SK-N-SH treated with all-trans-retinoic acid at 6 μM for 48 hours (cell line): ENCODE data around the gene PON3.

ENCODE experiments used
- ATAC-seq: fragments of 200-7000 bp; cut with Tn5 transposase; 3 replicates; pipeline ENCODE4 v1.9.1; 2020; ENCODE audit warnings: mild to moderate bottlenecking, moderate library complexity
- ARNTL ChIP-seq: fragments of 450-650 bp; formaldehyde crosslinking; IDR thresholded peaks from 2 replicates; pipeline ENCODE4 v1.5.0; 2020; ENCODE audit warnings: low read depth, mild to moderate bottlenecking, moderate library complexity, borderline replicate concordance
- BACH2 ChIP-seq: fragments of 250-450 bp; sonication (Bioruptor Pico); IDR thresholded peaks from 2 replicates; pipeline ENCODE4 v1.9.0; 2021; ENCODE audit warnings: mild to moderate bottlenecking, borderline replicate concordance
- CSDC2 ChIP-seq: fragments of 250-450 bp; sonication (Bioruptor Pico); IDR thresholded peaks from 2 replicates; pipeline ENCODE4 v1.5.0; 2020; ENCODE audit warnings: mild to moderate bottlenecking, moderate library complexity
- GLIS3 ChIP-seq: fragments of 250-450 bp; sonication (Bioruptor Pico); IDR thresholded peaks from 2 replicates; pipeline ENCODE4 v1.5.0; 2020; ENCODE audit warnings: mild to moderate bottlenecking, moderate library complexity
- ISL1 ChIP-seq: fragments of 250-450 bp; sonication (Bioruptor Pico); IDR thresholded peaks from 2 replicates; pipeline ENCODE4 v2.1.2; 2022; ENCODE audit warnings: mild to moderate bottlenecking, moderate library complexity
- OSR1 ChIP-seq: fragments of 250-450 bp; sonication (Bioruptor Pico); IDR thresholded peaks from 2 replicates; pipeline ENCODE4 v1.8.0; 2022; ENCODE audit warnings: moderate library complexity, mild to moderate bottlenecking, inconsistent platforms
- RARB ChIP-seq: fragments of 250-450 bp; sonication (Bioruptor Pico); IDR thresholded peaks from 2 replicates; pipeline ENCODE4 v1.8.0; 2021; ENCODE audit warnings: mild to moderate bottlenecking, moderate library complexity
- SNAI2 ChIP-seq: fragments of 250-450 bp; sonication (Bioruptor Pico); IDR thresholded peaks from 2 replicates; pipeline ENCODE4 v1.5.0; 2020; ENCODE audit warnings: mild to moderate bottlenecking, moderate library complexity
- TCF4 ChIP-seq: fragments of 250-450 bp; sonication (Bioruptor Pico); IDR thresholded peaks from 2 replicates; pipeline ENCODE4 v1.8.0; 2021; ENCODE audit warnings: mild to moderate bottlenecking, moderate library complexity, borderline replicate concordance
- TOX ChIP-seq: fragments of 250-450 bp; sonication (Bioruptor Pico); IDR thresholded peaks from 2 replicates; pipeline ENCODE4 v1.8.0; 2021; ENCODE audit warnings: mild to moderate bottlenecking, moderate library complexity, borderline replicate concordance
- ZC3H10 ChIP-seq: fragments of 250-450 bp; sonication (Bioruptor Pico); IDR thresholded peaks from 2 replicates; pipeline ENCODE4 v1.5.1; 2021; ENCODE audit warnings: mild to moderate bottlenecking, moderate library complexity
- ZFP3 ChIP-seq: fragments of 250-450 bp; sonication (Bioruptor Pico); IDR thresholded peaks from 2 replicates; pipeline ENCODE4 v1.5.0; 2020; ENCODE audit warnings: mild to moderate bottlenecking, moderate library complexity
- ZNF565 ChIP-seq: fragments of 450-650 bp; formaldehyde crosslinking; conservative IDR thresholded peaks from 2 replicates; pipeline ENCODE4 v1.5.0; 2020; ENCODE audit warnings: low read depth, mild to moderate bottlenecking, moderate library complexity
- ZNF8 ChIP-seq: fragments of 450-650 bp; formaldehyde crosslinking; IDR thresholded peaks from 2 replicates; pipeline ENCODE4 v1.5.0; 2020; ENCODE audit warnings: mild to moderate bottlenecking, moderate library complexity
- TF ChIP-seq, protein P1 (sequence below): fragments of 250-450 bp; sonication (Bioruptor Pico); IDR thresholded peaks from 2 replicates; pipeline ENCODE4 v1.8.0; 2020; ENCODE audit warnings: mild to moderate bottlenecking, moderate library complexity, borderline replicate concordance
- TF ChIP-seq, protein P2 (sequence below): fragments of 250-450 bp; sonication (Bioruptor Pico); IDR thresholded peaks from 2 replicates; pipeline ENCODE4 v1.5.1; 2021; ENCODE audit warnings: mild to moderate bottlenecking, moderate library complexity
- TF ChIP-seq, protein P3 (sequence below): fragments of 250-450 bp; sonication (Bioruptor Pico); IDR thresholded peaks from 2 replicates; pipeline ENCODE4 v1.5.1; 2020; ENCODE audit warnings: low read depth, mild to moderate bottlenecking, moderate library complexity
- TF ChIP-seq, protein P4 (sequence below): fragments of 250-450 bp; sonication (Bioruptor Pico); IDR thresholded peaks from 2 replicates; pipeline ENCODE4 v1.5.0; 2020; ENCODE audit warnings: mild to moderate bottlenecking, moderate library complexity

The PON3 gene

DNA sequence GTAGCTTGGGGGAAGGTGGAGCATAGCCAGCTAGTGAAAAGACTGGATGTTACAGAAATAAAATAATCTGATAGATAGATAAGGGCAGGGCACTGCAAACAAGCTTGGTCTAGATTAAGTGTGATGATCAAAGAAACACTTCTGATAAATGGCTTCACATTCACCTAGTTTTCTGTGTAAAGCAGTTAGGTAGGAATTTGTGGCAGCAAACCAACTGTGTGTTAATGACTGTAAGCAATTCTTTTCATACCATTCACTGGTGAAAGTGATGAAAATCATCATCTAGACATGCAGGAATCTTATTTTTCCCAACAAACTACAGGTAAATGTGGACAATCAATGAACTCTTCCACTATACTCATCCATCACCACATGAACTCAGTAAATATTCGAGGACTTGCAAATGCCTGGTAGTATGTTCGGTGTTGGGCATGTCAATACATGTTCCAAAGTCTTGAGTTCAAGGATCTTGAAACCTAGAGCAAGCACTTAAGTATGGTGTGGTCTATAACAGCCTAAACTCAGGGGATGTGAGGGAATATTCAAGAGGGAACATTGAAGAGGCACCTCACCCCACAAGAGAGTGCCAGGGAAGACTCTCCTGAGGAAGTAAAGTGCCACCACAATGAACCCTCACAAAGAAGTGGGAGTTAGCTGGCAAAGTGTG, 20.5 kb downstream of the PON3 start:
- no peak for ATAC-seq
- TF ChIP-seq ZC3H10 (CRISPR knock-in tag), result no peak
- TF ChIP-seq, protein P1, sequence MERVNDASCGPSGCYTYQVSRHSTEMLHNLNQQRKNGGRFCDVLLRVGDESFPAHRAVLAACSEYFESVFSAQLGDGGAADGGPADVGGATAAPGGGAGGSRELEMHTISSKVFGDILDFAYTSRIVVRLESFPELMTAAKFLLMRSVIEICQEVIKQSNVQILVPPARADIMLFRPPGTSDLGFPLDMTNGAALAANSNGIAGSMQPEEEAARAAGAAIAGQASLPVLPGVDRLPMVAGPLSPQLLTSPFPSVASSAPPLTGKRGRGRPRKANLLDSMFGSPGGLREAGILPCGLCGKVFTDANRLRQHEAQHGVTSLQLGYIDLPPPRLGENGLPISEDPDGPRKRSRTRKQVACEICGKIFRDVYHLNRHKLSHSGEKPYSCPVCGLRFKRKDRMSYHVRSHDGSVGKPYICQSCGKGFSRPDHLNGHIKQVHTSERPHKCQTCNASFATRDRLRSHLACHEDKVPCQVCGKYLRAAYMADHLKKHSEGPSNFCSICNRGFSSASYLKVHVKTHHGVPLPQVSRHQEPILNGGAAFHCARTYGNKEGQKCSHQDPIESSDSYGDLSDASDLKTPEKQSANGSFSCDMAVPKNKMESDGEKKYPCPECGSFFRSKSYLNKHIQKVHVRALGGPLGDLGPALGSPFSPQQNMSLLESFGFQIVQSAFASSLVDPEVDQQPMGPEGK, result no peak
- no peak for TF ChIP-seq RARB (CRISPR knock-in tag)
- TF ChIP-seq, protein P2, sequence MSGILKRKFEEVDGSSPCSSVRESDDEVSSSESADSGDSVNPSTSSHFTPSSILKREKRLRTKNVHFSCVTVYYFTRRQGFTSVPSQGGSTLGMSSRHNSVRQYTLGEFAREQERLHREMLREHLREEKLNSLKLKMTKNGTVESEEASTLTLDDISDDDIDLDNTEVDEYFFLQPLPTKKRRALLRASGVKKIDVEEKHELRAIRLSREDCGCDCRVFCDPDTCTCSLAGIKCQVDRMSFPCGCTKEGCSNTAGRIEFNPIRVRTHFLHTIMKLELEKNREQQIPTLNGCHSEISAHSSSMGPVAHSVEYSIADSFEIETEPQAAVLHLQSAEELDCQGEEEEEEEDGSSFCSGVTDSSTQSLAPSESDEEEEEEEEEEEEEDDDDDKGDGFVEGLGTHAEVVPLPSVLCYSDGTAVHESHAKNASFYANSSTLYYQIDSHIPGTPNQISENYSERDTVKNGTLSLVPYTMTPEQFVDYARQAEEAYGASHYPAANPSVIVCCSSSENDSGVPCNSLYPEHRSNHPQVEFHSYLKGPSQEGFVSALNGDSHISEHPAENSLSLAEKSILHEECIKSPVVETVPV (CRISPR knock-in tag), result no peak
- TF ChIP-seq, protein P3, sequence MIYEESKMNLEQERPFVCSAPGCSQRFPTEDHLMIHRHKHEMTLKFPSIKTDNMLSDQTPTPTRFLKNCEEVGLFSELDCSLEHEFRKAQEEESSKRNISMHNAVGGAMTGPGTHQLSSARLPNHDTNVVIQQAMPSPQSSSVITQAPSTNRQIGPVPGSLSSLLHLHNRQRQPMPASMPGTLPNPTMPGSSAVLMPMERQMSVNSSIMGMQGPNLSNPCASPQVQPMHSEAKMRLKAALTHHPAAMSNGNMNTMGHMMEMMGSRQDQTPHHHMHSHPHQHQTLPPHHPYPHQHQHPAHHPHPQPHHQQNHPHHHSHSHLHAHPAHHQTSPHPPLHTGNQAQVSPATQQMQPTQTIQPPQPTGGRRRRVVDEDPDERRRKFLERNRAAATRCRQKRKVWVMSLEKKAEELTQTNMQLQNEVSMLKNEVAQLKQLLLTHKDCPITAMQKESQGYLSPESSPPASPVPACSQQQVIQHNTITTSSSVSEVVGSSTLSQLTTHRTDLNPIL (CRISPR knock-in tag), result no peak
- TF ChIP-seq, protein P4, sequence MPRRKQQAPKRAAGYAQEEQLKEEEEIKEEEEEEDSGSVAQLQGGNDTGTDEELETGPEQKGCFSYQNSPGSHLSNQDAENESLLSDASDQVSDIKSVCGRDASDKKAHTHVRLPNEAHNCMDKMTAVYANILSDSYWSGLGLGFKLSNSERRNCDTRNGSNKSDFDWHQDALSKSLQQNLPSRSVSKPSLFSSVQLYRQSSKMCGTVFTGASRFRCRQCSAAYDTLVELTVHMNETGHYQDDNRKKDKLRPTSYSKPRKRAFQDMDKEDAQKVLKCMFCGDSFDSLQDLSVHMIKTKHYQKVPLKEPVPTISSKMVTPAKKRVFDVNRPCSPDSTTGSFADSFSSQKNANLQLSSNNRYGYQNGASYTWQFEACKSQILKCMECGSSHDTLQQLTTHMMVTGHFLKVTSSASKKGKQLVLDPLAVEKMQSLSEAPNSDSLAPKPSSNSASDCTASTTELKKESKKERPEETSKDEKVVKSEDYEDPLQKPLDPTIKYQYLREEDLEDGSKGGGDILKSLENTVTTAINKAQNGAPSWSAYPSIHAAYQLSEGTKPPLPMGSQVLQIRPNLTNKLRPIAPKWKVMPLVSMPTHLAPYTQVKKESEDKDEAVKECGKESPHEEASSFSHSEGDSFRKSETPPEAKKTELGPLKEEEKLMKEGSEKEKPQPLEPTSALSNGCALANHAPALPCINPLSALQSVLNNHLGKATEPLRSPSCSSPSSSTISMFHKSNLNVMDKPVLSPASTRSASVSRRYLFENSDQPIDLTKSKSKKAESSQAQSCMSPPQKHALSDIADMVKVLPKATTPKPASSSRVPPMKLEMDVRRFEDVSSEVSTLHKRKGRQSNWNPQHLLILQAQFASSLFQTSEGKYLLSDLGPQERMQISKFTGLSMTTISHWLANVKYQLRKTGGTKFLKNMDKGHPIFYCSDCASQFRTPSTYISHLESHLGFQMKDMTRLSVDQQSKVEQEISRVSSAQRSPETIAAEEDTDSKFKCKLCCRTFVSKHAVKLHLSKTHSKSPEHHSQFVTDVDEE, result no peak
- no peak for TF ChIP-seq ARNTL (CRISPR knock-in tag)
- no peak for TF ChIP-seq OSR1
- no peak for TF ChIP-seq BACH2 (CRISPR knock-in tag)

DNA sequence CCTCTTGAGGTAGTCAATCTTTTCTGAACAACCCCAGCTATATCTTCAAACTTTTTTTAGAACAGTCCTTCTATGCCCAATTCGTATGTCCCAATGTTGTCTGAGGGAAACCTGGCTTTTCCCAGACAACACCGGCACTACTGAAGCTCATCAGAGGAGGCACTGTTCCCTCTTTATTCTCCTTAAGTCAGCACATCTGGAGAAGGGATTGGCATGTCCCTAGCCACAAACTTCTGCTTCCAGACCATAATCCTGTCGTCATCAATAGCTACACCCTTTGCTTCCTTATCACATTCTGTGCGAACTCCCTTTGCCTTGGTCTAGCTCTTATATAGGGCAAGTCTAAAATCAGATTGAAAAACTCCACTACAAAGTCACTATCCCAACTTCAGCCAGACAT, 22.9 kb downstream of the PON3 start:
- no peak for TF ChIP-seq BACH2 (CRISPR knock-in tag)
- peak; percentile 31; the same call in 1 of the 3 replicates for ATAC-seq

DNA sequence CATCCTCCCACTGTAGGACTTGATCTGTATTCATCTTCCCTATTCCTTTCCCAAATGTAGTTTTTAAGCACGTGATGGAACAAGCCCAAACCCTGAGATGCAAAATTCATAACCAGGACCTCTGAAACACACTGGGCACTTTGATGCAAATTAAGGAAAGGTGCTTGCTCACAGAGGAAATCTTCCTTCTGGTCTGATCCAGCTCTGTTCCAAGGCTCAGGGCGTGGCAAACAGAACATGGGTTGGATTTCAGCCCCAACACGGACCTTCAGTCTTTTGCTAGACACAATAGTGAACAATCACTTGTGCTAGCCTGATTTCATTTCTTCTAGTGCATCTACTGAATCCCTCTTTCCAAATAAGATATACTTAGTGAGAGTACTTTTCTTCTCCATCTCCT, 27.9 kb downstream of the PON3 start:
- ATAC-seq, result no peak
- TF ChIP-seq ZFP3 (CRISPR knock-in tag) (no peak), CSDC2 (CRISPR knock-in tag) (no peak), TCF4 (CRISPR knock-in tag) (no peak), SNAI2 (CRISPR knock-in tag) (no peak), GLIS3 (CRISPR knock-in tag) (no peak), ISL1 (CRISPR knock-in tag) (no peak), TOX (no peak), ZNF565 (CRISPR knock-in tag) (no peak), BACH2 (CRISPR knock-in tag) (no peak), ZC3H10 (CRISPR knock-in tag) (no peak), OSR1 (no peak), ZNF8 (CRISPR knock-in tag) (no peak)
- TF ChIP-seq, protein P2 (CRISPR knock-in tag), result no peak
- TF ChIP-seq, protein P3 (CRISPR knock-in tag), result no peak
